Neural crest cell (in vitro differentiated cells): Measurements from ENCODE around the gene HEATR1. TPM values are rescaled to one million over a fixed set of nuclear protein-coding genes. Genes with fewer than 3 reads are reported as not detected.

Experiments used
- DNase-seq: peaks from one replicate; pipeline ENCODE4 v3.0.0; 2021; ENCODE audit warnings: low read depth, mixed read lengths, low spot score
- H3K27ac Mint-ChIP-seq: one replicate; pipeline ENCODE4 v1.8.0; 2021; ENCODE audit warnings: mild to moderate bottlenecking, mixed read lengths; ENCODE audit not compliant: unreplicated experiment
- H3K27me3 Mint-ChIP-seq: 2 replicates; pipeline ENCODE4 v1.8.0; 2021; ENCODE audit warnings: low read depth, mild to moderate bottlenecking, mixed read lengths
- H3K36me3 Mint-ChIP-seq: 2 replicates; pipeline ENCODE4 v1.8.0; 2021; ENCODE audit warnings: low read depth, mild to moderate bottlenecking, mixed read lengths
- H3K4me1 Mint-ChIP-seq: 2 replicates; pipeline ENCODE4 v1.8.0; 2021; ENCODE audit warnings: mixed read lengths
- H3K4me3 Mint-ChIP-seq: one replicate; pipeline ENCODE4 v1.8.0; 2021; ENCODE audit warnings: mild to moderate bottlenecking, mixed read lengths
- H3K9me3 Mint-ChIP-seq: 2 replicates; pipeline ENCODE4 v1.8.0; 2021; ENCODE audit warnings: mixed read lengths
- CTCF ChIP-seq: fragments of 200-600 bp; sonication (generic); conservative IDR thresholded peaks from 2 replicates; pipeline ENCODE4 v1.5.0; 2021; ENCODE audit warnings: antibody characterized with exemption, mild to moderate bottlenecking
- total RNA-seq: library from RNA; stranded (reverse); gene quantifications from 2 replicates; pipeline ENCODE4 v1.2.1, GENCODE V29; 2021

Gene HEATR1
- total RNA-seq, 1 donor from 2014 or later: 59.8 TPM

- Mint-ChIP-seq H3K4me3 (no peak overlapping the region), H3K4me1 (no peaks in the 10 kb centered on the region), H3K9me3 (no peaks in the 10 kb centered on the region), H3K27ac (no peak overlapping the region), H3K27me3 (no peaks in the 10 kb centered on the region), H3K36me3 (peaks cover 9% of the 10 kb centered on the region)
- DNase-seq: no peak
- TF ChIP-seq CTCF: no peak
These were observed 50.9 kb downstream of the HEATR1 start for GRCh38 chr1:236553370-236553769.

GRCh38 chr1:236552901-236553300, 51.4 kb downstream of the HEATR1 start:
- Mint-ChIP-seq H3K9me3 (no peaks in the 10 kb centered on the region), H3K27ac (no peak overlapping the region), H3K4me3 (no peak overlapping the region), H3K4me1 (no peaks in the 10 kb centered on the region), H3K27me3 (no peaks in the 10 kb centered on the region), H3K36me3 (peaks cover 6% of the 10 kb centered on the region)
- DNase-seq: no peak
- no peak for TF ChIP-seq CTCF

GRCh38 chr1:236552096-236552495, 52.2 kb downstream of the HEATR1 start:
- Mint-ChIP-seq H3K27me3 (no peaks in the 10 kb centered on the region), H3K27ac (no peak overlapping the region), H3K36me3 (peaks cover 6% of the 10 kb centered on the region), H3K4me3 (no peak overlapping the region), H3K4me1 (no peaks in the 10 kb centered on the region), H3K9me3 (no peaks in the 10 kb centered on the region)
- TF ChIP-seq CTCF: no peak
- DNase-seq: no peak

- H3K27me3 Mint-ChIP-seq: no peaks in the 10 kb centered on the region
- no peak for TF ChIP-seq CTCF
- no peaks in the 10 kb centered on the region for H3K4me1 Mint-ChIP-seq
- no peak for DNase-seq
- H3K27ac Mint-ChIP-seq: no peak overlapping the region
- no peaks in the 10 kb centered on the region for H3K9me3 Mint-ChIP-seq
- no peak overlapping the region for H3K4me3 Mint-ChIP-seq
- peaks cover 5% of the 10 kb centered on the region for H3K36me3 Mint-ChIP-seq
These were observed 53.1 kb downstream of the HEATR1 start for GRCh38 chr1:236550961-236551851.

GRCh38 chr1:236548452-236548851, 55.9 kb downstream of the HEATR1 start:
- no peak for TF ChIP-seq CTCF
- H3K27ac Mint-ChIP-seq: no peak overlapping the region
- H3K4me3 Mint-ChIP-seq: no peak overlapping the region
- peaks cover 7% of the 10 kb centered on the region for H3K36me3 Mint-ChIP-seq
- no peaks in the 10 kb centered on the region for H3K9me3 Mint-ChIP-seq
- no peaks in the 10 kb centered on the region for H3K27me3 Mint-ChIP-seq
- H3K4me1 Mint-ChIP-seq: no peaks in the 10 kb centered on the region
- DNase-seq: no peak
